HG03108 (cell line): Measurements from ENCODE around the gene MIOX.

Source experiments
- ATAC-seq: cut with Tn5 transposase; IDR thresholded peaks from one replicate; pipeline ENCODE4 v1.9.1; 2021; ENCODE audit warnings: moderate library complexity; ENCODE audit not compliant: unreplicated experiment

The MIOX gene

DNA sequence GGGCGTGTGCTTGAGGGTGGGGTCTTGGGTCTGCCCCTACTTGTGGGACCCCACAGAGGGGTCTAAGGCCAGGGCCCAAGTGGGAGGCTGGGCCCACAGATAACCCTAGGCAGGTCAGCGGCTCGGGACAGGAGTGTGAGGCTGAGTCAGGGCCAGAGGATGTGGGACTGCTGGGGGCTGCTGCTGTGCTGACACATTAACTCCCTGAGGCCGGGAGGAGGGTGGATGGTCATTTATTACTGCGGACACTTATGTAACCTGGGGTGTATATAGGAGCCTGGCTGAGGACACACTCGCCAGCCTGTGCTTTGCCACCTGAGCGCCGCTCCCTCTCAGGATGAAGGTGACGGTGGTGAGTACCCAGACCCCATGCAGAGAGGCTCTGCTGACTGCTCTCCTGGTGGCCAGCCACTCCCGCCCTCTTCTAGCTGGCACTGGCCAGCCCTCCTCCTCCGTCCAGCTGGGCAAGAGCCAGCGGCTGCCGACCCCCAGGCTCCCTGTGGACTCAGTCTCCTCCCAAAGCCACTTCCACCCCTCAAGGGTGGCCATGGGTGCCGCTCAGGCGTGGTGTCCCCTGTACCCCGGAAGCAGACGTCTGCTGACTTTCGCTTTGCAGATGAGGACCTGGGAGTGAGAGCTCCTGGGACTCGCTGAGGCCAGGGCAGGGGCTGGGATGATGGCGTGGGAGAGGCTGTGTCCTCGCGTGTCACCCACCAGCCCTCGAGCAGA, at the start of gene MIOX:
TSS of gene MIOX (plus strand) at position 299 of the 729 bp plus-strand sequence. CDS start at position 338, 39 bp downstream.
- ATAC-seq = no peak

DNA sequence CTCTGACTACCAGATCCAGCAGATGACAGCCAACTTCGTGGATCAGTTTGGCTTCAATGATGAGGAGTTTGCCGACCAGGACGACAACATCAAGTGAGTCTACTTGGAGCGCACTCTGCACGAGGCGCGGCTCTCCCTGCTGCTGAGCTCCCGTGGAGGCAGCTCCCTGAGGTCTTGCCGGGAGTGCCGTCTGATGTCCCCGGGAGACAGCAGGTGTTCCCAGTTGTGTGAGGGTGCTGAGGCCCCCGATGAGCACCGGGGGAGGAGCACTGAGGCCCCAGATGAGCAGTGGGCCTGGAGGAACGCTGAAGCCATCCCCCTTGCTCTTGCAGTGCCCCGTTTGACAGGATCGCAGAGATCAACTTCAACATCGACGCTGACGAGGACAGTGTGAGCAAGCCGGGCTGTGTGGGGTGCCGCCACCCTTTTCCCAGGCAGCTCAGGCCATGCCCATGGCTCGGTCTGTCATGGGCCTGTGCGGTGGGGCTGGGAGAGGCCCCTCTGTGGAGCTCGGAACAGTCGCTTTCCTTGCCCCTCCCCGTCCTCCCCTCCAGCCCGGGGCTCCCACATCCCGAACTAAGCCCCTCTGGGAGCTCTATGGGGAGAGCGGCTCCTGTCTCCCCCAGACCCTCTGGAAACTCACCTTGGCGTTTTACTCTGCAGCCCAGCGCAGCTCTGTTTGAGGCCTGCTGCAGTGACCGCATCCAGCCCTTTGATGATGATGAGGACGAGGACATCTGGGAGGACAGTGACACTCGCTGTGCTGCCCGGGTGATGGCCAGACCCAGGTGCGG, 49.0 kb upstream of the MIOX start:
- no peak for ATAC-seq

- no peak for ATAC-seq
Measured at GRCh38 chr22:50438305-50439275, 48.1 kb upstream of the MIOX start.

- no peak for ATAC-seq
Measured at GRCh38 chr22:50439314-50439870, 47.3 kb upstream of the MIOX start.

DNA sequence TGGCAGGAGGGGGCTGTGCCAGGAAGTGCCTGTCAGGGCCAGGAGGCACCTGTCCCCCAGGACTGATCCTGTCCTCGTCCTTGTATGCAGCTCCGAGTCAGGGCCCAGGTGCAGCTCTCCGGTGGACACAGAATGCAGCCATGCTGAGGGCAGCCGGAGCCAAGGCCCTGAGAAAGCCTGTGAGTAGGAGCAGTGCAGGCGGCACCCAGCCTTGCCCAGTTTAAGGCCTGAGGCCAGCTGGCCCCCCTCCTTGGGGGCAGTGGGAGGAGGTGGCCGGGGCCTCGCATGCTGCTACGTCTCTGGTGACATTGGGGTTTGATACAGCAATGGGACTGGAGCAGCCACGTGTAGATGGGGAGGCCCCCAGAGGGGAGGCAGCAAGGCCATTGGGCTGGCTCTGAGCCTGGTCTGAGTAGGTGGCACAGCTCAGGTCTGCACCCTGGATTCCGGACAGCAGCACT, 46.8 kb upstream of the MIOX start:
- ATAC-seq = no peak

DNA sequence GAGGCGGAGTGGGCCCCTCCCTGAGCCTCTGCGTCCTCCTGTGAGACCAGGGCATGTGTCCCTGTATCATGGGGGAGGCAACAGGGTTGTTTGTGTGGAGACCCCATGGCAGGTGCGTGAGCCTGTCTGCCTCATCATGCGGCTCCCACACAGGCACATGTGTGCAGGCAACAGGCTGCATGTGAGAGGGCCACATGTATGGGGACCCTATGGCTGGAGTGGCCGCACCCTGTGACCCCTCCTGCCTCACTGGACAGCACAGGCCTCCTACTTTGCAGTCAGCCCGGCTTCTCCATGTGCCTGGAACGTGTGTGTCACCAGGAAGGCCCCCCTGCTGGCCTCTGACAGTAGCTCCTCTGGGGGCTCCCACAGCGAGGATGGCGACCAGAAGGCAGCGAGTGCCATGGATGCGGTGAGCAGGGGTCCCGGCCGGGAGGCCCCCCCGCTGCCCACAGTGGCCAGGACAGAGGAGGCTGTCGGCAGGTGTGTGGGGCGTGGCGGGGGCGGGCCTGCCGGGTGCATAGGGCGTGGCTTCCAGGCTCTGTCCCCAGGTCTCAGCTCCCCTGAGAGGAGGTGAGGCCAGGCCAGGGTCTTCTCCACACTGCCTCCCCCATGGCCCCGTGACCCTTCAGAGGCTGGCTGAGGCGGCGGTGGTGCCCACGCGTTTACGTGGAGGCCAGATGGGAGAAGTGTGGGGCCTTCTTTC, 46.0 kb upstream of the MIOX start:
- ATAC-seq = no peak

GRCh38 chr22:50441428-50441993, 45.1 kb upstream of the MIOX start:
- ATAC-seq = no peak

DNA sequence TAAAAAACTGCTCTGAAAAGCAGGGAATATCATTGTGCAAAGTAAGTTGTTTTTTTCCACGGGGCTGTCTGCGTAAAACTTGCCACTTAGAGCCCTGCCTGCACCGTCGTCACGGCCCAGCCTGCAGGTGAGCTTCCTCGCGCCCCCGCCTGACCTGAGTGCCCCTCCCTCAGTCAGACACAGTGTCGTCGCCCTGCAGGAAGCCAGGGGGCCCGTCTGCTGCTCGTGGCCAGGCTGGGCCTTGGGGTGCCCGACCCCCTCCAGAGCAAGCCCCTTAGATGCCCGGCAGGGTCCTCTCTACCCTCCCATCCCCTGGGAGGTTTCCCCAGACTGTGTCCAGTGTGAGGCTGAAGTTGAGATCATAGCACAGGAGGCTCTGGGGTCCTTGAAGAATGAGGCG, 43.5 kb upstream of the MIOX start:
- ATAC-seq = no peak

DNA sequence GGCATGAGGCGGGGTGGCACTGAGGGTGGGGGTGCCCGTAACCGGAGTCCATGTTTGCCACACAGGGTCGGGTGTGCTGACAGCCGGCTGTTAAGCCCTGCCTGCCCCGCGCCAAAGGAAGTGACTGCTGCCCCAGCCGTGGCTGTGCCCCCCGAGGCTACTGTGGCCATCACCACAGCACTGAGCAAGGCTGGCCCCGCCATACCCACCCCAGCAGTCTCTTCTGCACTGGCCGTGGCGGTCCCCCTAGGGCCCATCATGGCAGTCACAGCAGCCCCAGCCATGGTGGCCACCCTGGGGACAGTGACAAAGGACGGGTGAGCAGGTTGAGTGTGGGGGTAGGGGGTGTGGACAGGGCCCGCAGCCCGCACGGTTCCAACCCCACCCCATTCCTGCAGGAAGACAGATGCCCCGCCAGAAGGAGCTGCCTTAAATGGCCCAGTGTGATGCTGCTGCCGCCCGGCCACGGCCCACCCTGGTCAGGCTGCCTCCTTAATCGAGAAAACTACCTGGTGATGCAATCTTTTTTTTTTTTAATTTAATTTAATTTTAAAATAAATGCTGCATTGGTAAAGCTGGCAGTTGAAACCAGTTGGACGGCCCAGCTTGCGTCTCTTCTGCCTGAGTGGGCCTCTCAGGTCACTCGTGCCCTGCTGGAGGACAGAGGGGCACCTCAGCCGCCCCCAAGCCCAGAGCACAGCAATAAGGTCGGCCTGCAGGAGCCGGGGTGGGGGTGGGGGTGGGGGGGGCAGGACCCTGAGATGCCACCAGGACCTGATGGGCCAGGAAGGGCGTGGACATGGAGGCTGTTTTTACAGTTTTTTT, 42.6 kb upstream of the MIOX start:
- no peak for ATAC-seq

GRCh38 chr22:50444663-50445062, 42.0 kb upstream of the MIOX start:
- ATAC-seq = no peak

- ATAC-seq = no peak
Measured at GRCh38 chr22:50445071-50445879, 41.4 kb upstream of the MIOX start.

DNA sequence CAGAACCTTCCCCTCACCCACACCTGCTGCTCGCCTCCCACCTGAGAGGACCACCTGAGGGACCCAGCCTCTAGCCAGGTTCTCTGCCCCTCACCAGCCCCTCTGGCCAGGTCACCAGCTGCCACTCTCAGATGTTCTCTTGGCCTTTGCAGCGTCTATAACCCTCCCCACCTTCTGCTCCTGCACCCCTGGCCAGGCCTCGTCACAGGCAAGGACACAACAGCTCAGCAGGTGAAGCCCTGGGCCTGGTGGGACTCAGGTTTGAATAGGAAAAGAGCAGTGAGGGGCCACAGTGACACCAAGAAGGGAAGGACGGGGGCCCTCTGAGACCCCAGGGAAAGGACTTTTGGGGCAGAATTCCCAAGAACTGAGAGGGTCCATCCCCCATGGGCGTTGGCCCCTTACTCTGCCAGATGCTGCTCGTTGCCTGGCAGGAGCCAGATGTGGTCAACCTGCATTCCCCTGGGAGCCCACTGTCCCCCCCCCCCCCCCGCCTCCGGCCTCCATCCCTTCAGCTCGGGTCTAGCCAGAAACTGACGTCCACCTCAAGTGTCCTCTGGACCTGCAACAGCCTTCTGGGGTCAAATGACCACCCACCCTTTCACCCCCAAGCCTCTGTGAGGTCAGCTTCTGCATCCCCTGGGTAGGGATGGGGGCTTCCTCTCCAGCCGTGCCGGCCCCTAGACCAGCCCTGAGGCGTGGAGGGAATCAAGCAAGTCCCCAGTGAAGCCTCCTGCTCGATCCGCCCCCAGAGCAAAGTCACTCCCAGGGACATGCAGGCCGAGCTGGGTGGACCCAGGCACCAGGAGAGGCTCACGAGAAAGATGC, 40.6 kb upstream of the MIOX start:
- no peak for ATAC-seq

DNA sequence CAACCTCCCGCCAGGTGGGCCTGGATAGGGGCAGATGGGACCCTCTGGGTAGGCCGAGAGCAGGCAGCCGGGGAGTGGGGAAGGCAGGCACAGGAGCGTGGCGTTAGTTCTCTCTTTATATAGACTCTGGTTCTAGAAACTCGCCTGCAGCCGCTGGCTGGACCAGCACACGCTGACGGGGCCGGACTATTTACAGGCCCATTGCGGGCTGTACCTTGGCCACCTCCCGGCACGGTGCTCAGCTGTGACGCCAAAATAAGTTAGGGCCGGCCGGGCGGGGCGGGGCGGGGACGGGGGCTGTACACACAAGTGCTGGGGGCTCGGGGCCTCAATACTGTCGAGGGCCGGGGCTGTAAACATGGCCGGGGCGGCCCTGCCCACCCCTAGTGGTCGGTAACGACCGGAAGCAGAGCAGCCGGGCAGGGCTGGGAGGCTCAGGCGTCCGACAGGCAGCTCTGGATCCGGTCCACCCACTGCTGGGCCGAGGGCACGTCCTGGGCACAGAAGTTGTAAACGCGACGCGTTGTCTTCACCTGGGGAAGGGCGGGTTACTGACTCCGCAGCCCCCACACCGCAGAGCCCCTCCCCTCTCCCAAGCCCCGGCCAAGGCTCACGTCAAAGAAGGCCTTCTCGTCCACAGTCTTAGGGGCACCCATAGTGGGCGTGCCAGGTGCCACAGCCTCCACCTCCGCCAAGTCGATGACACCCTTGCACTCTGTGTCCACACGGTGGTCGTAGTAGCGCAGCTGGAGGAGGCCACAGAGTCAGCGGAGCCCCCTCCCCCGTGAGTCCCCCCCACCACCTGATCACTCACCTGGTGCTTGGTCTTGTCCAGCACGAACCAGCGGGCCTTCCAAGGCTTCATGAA, 39.7 kb upstream of the MIOX start:
- ATAC-seq = no peak

DNA sequence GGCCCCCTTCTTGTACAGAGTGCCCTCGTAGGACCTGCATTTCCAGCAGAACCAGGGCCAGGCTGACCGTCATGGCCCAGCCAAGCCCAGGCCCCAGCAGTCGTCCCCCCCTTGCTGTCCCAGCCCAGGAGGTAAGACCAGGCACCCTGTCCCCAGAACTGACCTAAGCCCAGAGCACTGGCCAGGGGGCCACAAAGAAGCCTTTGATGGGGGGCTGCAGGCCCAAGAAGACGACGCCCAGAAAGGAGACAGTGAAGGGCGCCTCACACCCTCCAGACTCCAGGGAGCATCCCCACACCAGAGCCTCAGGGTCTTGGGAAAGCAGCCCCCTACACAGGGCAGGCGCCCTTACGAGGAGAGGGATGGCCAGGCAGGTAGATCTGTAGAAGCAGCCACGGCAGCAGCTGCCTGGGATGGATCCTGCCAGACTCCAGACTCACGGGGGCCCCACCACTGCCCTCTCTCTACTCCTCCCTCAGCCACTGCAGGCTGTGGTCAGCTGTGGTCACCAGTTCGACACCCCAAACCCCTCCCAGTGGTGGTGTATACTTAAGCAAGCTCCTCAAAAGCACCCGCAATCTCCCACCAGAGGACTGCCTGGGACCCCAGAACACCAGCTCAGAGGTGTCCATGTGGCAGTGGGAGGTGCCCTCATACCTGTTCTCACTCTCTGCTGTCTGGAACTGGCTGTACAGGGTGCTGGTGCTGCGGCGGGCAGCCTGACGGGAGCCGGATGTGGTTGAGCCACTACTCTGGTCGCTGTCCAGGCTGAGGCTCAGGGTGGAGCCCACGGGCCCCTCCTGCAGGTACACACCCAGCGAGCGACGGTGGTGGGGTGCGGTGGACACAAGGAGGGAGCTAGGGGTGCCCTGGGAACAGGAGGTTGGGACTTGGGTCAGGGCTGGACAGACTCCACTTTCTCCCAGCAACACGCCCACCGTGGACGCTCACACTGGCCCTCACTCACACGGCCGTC, 38.8 kb upstream of the MIOX start:
- ATAC-seq = no peak

- no peak for ATAC-seq
Measured at GRCh38 chr22:50452649-50453048, 34.0 kb upstream of the MIOX start.
